Measurements from ENCODE around the gene TBC1D20.
"Not testable (repeated sequence)": the region's sequence is repeated elsewhere in the genome, so short reads cannot be mapped to it uniquely, and the experiment has no call there.

Gene TBC1D20

GRCh38 chr20:462199-462991 is at the start of gene TBC1D20:
Gene TBC1D20 (minus strand): TSS chr20:462533. CDS start chr20:462405, 128 bp downstream.
- peak; percentile 85 to 89 for DNase-seq (ENCODE audit: low read depth in 2 of 2)
- H3K4me3 ChIP-seq (replicated peaks in 1 of 2; ENCODE audit: low read depth in 2 of 2, low read length in 2 of 2), result peak within 1 kb of the TSS; percentile 78 to 80
- peak; percentile 27 for TF ChIP-seq CTCF (IDR thresholded peaks at IDR 0.05; ENCODE audit: low read depth, low read length)

GRCh38 chr20:510328-511057 is 48.2 kb upstream of the TBC1D20 start:
- not testable (repeated sequence) for DNase-seq (ENCODE audit: low read depth in 2 of 2); H3K4me3 ChIP-seq (replicated peaks in 1 of 2; ENCODE audit: low read depth in 2 of 2, low read length in 2 of 2)

- DNase-seq (ENCODE audit: low read depth in 2 of 2), result peak in 1 of 2 donors; percentile 8
- H3K4me3 ChIP-seq (replicated peaks in 1 of 2; ENCODE audit: low read depth in 2 of 2, low read length in 2 of 2), result not testable (repeated sequence)
Observed at GRCh38 chr20:508364-508787, 46.0 kb upstream of the TBC1D20 start.

GRCh38 chr20:507761-508332 is 45.5 kb upstream of the TBC1D20 start:
- H3K4me3 ChIP-seq (replicated peaks in 1 of 2; ENCODE audit: low read depth in 2 of 2, low read length in 2 of 2), result no peak overlapping the region
- TF ChIP-seq CTCF (IDR thresholded peaks at IDR 0.05; ENCODE audit: low read depth, low read length), result no peak
- no peak for DNase-seq (ENCODE audit: low read depth in 2 of 2)

- TF ChIP-seq CTCF (IDR thresholded peaks at IDR 0.05; ENCODE audit: low read depth, low read length), result no peak
- DNase-seq (ENCODE audit: low read depth in 2 of 2), result no peak
- no peak overlapping the region for H3K4me3 ChIP-seq (replicated peaks in 1 of 2; ENCODE audit: low read depth in 2 of 2, low read length in 2 of 2)
Observed at GRCh38 chr20:507006-507758, 44.8 kb upstream of the TBC1D20 start.

- TF ChIP-seq CTCF (IDR thresholded peaks at IDR 0.05; ENCODE audit: low read depth, low read length), result no peak
- H3K4me3 ChIP-seq (replicated peaks in 1 of 2; ENCODE audit: low read depth in 2 of 2, low read length in 2 of 2), result no peak overlapping the region
- DNase-seq (ENCODE audit: low read depth in 2 of 2), result no peak
Observed at GRCh38 chr20:504632-505075, 42.3 kb upstream of the TBC1D20 start.

GRCh38 chr20:503048-503737 is 40.9 kb upstream of the TBC1D20 start:
- no peak overlapping the region for H3K4me3 ChIP-seq (replicated peaks in 1 of 2; ENCODE audit: low read depth in 2 of 2, low read length in 2 of 2)
- no peak for TF ChIP-seq CTCF (IDR thresholded peaks at IDR 0.05; ENCODE audit: low read depth, low read length)
- DNase-seq (ENCODE audit: low read depth in 2 of 2), result no peak
